ENCODE data around the gene FTCD. TPM values are rescaled to one million over a fixed set of nuclear protein-coding genes. Genes with fewer than 3 reads are reported as not detected.

The FTCD gene
- total and polyA plus RNA-seq, 2 donors (not counting 3 experiments of a cell fraction or from before 2014, with no cell fraction given), result 0.06 to 1.2 TPM

- no peak for DNase-seq (ENCODE audit: low read depth, low spot score)
- Histone ChIP-seq H3K9me3 (replicated peaks; ENCODE audit: control insufficient read depth, insufficient read depth, low read length) (no peaks in the 10 kb centered on the region), H2AFZ (ENCODE audit: low read depth, low read length) (no peak overlapping the region), H3K4me2 (ENCODE audit: insufficient read depth, low read length) (no peak overlapping the region), H3K9ac (replicated peaks; ENCODE audit: extremely low read depth, insufficient read depth, low read length) (no peak overlapping the region), H3K9me1 (replicated peaks; ENCODE audit: control insufficient read depth, extremely low read depth, insufficient read depth, low read length) (no peaks in the 10 kb centered on the region), H3K27ac (ENCODE audit: insufficient read depth, low read depth, low read length) (no peak overlapping the region), H3K27me3 (ENCODE audit: control insufficient read depth in 2 of 2, insufficient read depth in 2 of 2, low read length in 2 of 2) (no peaks in the 10 kb centered on the region), H3K36me3 (ENCODE audit: control insufficient read depth in 2 of 2, extremely low read depth in 1 of 2, insufficient read depth in 2 of 2, low read length in 2 of 2) (no peaks in the 10 kb centered on the region), H4K20me1 (replicated peaks; ENCODE audit: control insufficient read depth, extremely low read depth, insufficient read depth, low read length) (no peaks in the 10 kb centered on the region), H3K79me2 (ENCODE audit: control insufficient read depth, insufficient read depth, low read length) (no peaks in the 10 kb centered on the region), H3K4me1 (ENCODE audit: control insufficient read depth, extremely low read depth, insufficient read depth, low read length) (no peaks in the 10 kb centered on the region), H3K4me3 (replicated peaks in 1 of 3; ENCODE audit: insufficient read depth in 1 of 3, low read depth in 1 of 3, low read length in 3 of 3) (no peak overlapping the region)
- intact Hi-C loops (cut with micrococcal nuclease), result no loop called here
- TF ChIP-seq FOS (IDR thresholded peaks at IDR 0.05; ENCODE audit: borderline replicate concordance, insufficient read depth, low read length) (no peak), EZH2 (IDR thresholded peaks at IDR 0.05; ENCODE audit: borderline replicate concordance, low read depth, low read length, severe bottlenecking) (no peak), JUN (IDR thresholded peaks at IDR 0.05; ENCODE audit: borderline replicate concordance, insufficient read depth, insufficient read length, low read depth) (no peak), POLR2AphosphoS5 (IDR thresholded peaks at IDR 0.05; ENCODE audit: insufficient read depth, low read depth, low read length) (no peak), CTCF (IDR thresholded peaks at IDR 0.05; ENCODE audit: extremely low read depth in 1 of 2, insufficient read depth in 1 of 2, low read depth in 1 of 2, low read length in 2 of 2) (no peak), MAX (IDR thresholded peaks at IDR 0.05; ENCODE audit: insufficient read depth, insufficient read length) (no peak), MYC (IDR thresholded peaks at IDR 0.05; ENCODE audit: low read depth, low read length) (no peak), GATA2 (IDR thresholded peaks at IDR 0.05; ENCODE audit: insufficient read depth, insufficient read length, low read depth, low read length) (no peak), POLR2A (IDR thresholded peaks at IDR 0.05; ENCODE audit: low read depth, low read length) (no peak)
- POLR2A ChIA-PET, result no interaction called here
- CTCF ChIA-PET, result interaction anchor here (1.4 kb wide), 1 partner anchor 12 kb away, joined by 5 read pairs; no protein-coding TSS in a partner anchor
- dilution Hi-C loops (cut with MboI; ENCODE audit: extremely low pct_ligation_motif_present, low sequenced_read_pairs), result no loop called here
- BruUV-seq (replicated peaks), result no TSS peak
- FAIRE-seq, result no peak
These were observed 24.4 kb downstream of the FTCD start for GRCh38 chr21:46130831-46131587.

All from endothelial cell of umbilical vein (primary cell).